Activated CD8-positive, alpha-beta memory T cell treated with anti-CD3 and anti-CD28 coated beads for 24 hours (primary cell): Measurements from ENCODE around the gene AIG1.
A peak's percentile ranks its signal among the peaks of the same experiment; 100 is the strongest.
"Not testable (repeated sequence)": the region's sequence is repeated elsewhere in the genome, so short reads cannot be mapped to it uniquely, and the experiment has no call there.

Source experiments
- DNase-seq: peaks from one replicate; pipeline ENCODE4 v3.0.0-alpha.2; 2020

AIG1 gene

DNA sequence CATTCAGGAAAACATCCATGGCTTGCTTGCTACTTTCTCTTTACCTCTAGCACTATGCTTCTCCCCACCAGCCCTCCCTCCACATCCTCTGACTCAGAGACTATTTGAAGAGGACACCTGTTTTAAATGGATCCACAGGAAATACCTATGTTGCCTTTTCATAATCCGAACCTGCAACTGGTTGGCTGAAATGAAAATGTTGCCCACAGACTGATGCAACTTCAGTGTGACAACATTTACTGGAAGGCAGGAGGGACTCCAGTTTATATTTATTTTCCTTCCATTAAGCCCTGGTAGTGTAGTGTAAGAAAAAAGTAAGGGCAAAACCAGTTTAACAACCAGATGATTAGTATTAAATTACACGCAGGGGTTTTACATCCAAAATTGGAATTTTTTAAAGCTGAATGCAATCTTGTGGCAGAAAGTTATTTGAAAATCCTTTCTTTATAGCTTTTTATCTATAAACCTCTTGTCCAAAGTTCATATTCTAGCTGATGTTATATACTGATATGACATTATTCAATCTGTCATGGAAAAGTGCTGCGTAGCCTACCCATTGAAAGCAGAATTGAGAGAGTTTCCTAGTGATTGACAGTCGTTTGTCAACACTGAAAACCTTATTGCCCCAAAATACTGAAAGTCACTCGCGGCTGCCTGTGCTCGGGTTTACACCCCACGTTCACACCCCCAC, 881 bp upstream of the AIG1 start:
- DNase-seq = no peak

GRCh38 chr6:143060354-143060805, 309 bp upstream of the AIG1 start:
- peak; percentile 84 for DNase-seq

DNA sequence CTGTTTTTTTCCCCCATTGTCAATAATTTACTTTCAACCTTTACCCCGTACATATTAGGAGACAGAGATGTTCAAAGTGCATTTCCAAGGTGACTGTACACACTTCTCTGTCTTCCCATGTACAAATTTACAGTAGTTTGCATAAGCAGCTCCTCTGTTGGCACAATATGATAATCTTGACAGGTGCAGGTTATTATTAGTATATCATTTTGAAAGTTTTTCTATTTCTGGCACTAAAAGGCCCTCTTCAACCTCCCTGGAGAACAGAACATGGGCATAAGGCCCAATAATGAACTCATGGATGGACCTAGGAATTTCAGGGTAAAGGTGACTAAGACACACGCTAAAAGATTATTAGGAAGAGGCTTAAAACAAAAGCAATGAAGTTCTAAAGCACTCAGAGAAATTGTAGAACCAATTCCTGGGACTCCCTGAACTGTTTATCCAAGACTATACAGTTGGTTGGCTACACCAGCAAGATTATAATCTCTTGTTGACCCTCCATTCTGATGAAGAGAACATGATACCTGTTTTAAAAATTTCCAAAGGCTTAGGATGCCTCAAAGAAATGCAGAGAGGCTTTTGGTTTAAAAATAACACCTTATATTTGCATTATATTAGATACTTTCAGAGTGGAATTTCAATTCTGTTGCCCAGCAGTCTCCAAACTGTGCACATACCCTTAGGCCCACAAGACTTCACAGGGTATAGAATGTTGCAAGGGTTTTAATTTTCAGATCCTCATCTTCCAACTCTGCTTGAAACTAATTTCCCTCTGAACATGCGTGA, 1.1 kb downstream of the AIG1 start:
- DNase-seq = no peak

DNA sequence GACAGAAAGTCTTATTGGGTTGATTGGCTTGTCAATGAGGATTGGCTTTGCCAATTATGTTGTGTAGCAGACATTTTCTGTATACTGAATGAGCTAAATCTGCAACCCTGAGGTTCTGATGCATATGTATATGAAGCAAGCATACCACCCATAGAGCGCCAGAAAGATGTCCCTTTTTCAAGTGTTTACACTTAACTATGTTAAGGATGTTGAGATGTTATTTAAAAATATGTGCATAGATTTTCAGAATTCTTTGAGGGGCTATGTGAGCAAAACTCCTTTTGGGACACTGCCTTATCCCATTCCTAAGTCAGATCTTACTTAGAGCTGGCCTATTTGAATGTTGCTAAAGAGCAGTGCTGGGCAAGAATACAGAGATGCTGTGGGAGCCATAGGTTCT, 1.9 kb downstream of the AIG1 start:
- DNase-seq = no peak

- no peak for DNase-seq
These were observed 2.9 kb downstream of the AIG1 start for GRCh38 chr6:143063631-143064030.

- no peak for DNase-seq
These were observed 3.6 kb downstream of the AIG1 start for GRCh38 chr6:143064271-143064670.

DNA sequence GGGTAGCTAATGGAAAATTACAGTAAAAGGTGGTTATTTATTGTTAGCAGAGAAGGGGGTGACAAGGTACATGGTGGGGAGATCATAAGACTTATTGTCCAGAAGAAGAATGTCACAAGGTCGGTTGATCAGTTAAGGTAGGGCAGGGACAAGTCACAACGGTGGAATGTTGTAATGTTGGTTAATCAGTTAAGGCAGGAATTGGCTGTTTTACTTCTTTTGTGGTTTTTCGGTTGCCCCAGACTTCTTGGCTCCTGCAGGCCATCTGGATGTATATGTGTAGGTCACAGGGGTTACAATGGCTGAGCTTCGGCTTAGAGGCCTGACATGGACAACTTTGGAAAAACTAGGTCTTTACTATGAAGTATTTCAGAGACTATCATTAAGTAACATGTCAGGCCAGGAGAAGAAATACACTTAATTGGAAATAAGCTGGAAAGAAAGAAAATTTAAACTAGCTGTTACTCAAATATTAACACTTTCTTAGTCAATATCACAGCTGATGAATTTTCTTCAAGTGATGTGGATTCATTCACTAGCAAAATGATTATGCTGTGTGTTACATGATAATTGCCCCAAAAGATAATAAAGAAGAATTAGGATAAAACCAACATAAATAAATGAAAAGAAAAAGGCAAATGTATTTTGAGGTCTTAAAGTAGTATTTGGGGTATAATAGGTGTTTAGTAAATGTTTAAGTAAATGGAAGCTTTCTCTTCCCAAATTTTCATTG, 4.4 kb downstream of the AIG1 start:
- DNase-seq = no peak

- DNase-seq = no peak
These were observed 7.3 kb downstream of the AIG1 start for GRCh38 chr6:143068001-143068400.

DNA sequence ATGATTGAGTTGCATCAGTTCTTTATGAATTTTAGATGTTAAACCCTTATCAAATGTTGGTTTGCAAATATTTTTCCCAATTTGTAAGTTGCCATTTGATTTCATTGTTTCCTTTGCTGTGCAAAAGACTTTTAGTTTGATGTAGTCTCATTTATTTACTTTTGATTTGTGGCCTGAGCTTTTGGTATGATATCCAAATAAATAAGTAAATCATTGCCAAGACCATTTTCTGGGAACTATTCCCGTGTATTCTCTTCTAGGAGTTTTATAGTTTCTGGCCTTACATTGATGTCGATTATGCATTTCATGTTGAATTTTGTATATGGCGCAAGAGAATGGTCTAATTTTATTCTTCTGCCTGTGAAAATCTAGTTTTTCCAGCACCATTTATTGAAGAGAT, 13.4 kb downstream of the AIG1 start:
- no peak for DNase-seq

- no peak for DNase-seq
These were observed 14.1 kb downstream of the AIG1 start for GRCh38 chr6:143074670-143075318.

DNA sequence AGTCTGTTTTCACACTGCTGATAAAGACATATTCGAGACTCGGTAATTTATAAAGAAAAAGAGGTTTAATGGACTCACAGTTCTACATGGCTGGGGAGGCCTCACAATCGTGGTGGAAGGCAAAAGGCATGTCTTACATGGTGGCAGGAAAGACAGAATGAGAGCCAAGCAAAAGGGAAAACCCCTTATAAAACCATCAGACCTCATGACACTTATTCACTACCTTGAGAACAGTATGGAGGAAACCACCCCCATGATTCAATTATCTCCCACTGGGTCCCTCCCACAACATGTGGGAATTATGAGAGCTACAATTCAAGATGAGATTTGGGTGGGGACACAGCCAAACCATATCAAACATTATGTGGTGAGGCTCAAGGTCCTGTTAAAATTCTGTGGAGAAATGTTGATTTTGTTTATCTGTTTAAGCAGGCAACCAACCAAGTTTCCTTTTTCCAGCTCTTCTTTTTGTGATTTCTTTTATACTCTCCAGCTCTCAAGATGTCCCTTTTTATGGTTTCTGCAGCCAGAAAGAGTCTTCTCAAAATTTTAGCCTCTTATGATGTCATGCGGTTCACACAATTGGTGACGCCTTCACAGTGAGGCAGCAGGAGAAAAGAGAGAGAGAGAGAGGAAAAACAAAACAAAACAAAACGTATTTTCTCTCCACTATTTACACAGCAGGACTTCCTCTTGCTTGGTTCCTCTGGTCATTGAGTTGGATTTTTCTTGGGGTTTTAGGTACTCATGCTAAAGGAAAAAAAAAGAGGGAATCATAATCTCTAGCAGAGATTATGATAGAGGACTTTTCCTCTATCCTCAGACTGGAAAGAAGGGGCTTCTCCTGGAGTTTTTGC, 18.0 kb downstream of the AIG1 start:
- no peak for DNase-seq

DNA sequence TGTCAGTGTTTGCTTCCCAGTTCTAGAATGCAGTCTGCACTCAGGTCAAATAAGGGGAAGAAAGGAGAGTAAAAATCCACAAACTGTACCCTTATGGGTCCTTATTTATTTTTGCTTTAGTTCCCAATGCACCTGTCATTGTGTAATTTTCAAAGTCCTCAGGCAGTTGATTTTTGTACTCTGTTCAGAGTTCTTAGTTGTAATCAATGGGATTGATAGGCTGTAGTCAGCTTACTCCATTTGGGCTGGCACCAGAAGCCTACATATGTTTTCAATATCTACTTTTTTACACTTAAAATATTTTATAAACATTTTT, 18.6 kb downstream of the AIG1 start:
- no peak for DNase-seq

- not testable (repeated sequence) for DNase-seq
These were observed 21.6 kb downstream of the AIG1 start for GRCh38 chr6:143082274-143082673.

DNA sequence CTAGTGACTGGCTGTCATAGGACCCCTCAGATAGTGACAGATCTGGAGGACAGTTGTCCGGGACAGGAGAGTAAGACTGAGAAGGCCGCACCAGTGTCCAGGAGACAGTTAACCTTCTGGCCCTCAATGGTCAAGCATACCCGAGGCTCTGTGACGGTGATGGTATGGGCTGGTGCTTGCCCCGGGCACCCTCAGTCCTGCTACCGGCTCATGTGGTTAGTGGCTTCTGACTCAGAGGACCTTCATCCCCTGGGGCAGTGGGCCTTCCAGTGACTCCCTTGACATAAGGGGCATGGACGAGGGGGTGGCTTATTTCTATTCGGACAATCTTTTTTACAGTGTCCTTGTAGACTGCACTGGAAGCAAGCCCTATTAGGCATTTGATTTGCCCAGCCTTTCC, 23.3 kb downstream of the AIG1 start:
- DNase-seq = not testable (repeated sequence)

- DNase-seq = not testable (repeated sequence)
These were observed 26.6 kb downstream of the AIG1 start for GRCh38 chr6:143087335-143087734.

DNA sequence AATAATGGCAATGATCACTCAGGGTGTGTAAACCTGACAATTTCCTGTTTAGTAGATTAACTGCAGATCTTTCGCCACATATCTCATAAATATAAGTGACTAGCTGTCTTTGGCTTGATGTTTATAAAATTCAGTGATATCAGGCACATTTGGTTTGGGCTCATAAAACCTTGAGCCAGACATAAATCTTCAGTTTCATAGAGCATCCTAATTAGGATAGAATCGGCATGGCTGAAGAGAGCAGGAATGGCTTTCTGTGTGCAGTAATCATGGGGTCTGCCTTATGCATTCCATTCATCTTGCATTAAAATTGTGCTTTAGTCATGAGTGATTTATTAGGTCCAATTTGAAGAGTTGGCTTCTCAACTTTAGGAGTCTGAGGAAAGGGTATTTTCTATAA, 27.2 kb downstream of the AIG1 start:
- DNase-seq = no peak

GRCh38 chr6:143090314-143091044, 29.8 kb downstream of the AIG1 start:
- DNase-seq = no peak

- no peak for DNase-seq
These were observed 32.1 kb downstream of the AIG1 start for GRCh38 chr6:143092768-143093167.

GRCh38 chr6:143093290-143093689, 32.6 kb downstream of the AIG1 start:
- DNase-seq = no peak

DNA sequence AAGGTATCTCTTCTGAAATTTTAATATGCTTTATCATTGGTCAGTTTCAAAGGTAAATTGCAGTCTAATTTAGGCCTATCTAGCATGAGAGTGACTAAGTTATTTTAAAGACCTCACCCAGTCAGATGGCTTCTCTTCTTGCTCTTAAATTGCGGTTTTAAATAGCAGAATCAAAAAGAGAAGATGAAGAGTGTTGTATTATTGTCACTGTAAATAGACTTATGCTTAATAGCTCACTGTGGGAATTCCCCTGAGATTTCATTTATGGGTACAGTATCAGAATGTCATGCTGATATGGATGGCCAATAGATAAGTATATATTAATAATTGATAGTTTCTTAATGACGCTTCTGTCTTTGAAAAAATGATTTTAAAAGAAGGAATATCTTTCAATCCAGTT, 35.7 kb downstream of the AIG1 start:
- no peak for DNase-seq

- DNase-seq = no peak
These were observed 36.6 kb downstream of the AIG1 start for GRCh38 chr6:143097224-143097795.
